Stimulated activated CD4-positive, alpha-beta T cell treated with anti-CD3 and anti-CD28 coated beads, Interleukin-12 subunit alpha, Interleukin-12 subunit beta, amount 100 ng/mL, for 4 hours (primary cell): ENCODE measurements around the gene HMGCS2.
"Not testable (repeated sequence)": the region's sequence is repeated elsewhere in the genome, so short reads cannot be mapped to it uniquely, and the experiment has no call there.

Experiments used
- DNase-seq: peaks from one replicate; pipeline ENCODE4 v3.0.0-alpha.2; 2020

The HMGCS2 gene

DNA sequence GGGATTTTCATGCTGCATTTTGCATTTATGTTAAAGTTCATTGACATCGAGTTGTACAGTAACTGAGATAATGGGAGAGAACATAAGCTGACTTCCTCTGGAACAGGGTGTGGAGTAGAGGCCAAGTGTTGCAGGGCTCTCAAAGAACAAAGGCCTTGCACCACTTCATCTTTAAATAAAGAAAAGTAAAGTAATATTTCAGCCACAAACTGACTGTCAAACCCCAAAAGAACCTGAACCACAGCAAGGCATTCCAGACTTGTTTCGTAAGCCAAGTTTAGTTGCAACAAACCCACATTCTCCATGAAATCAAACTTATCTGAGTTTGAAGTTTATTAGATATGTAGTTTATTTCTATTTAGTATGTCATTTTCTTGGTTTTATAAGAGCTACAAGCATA, 19.1 kb upstream of the HMGCS2 start:
- DNase-seq = no peak

DNA sequence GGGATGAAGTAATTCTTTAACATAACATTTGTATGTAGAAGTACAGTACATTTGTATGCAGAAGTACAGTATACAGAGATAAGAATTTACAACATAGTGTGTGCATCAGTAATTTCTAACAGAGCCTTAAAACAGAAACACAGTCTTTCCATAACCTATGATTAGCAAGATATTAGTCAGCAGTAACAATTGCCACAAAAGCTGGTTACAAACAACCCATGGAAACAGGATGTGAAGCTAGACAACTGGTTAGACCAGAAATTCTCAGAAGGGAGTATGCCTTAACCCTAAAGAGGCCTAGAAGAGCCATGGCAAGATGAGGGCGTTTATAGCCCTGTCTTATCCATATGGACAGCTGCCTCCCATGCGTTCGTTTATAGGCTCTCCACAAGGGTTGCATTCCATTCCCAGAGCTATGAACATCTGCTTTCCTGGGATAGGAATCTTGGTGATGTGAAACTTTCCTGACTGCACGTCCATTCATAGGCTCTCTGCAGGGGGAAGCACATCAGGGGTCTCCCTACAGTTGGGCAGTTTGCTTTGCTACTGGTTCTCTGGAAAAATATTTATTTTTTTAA, 17.9 kb upstream of the HMGCS2 start:
- DNase-seq = not testable (repeated sequence)

DNA sequence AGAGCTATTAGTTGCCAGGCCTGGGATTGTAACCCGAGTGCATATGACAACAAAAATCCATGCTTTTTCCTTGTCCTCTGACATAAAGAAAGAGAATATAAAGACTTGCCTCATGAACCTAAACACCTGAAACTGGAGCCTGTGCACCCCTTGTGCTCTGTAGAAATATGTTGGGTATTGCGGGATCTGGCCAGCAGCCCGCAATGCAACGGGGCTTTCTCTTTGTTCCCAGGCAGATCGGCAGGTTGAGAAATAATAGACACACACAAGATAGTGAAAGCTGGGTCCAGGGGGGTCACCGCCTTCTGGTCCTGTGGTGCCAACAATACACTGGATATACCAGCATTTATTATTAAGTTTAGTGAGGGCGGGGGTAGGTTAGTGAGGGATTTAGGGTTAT, 17.3 kb upstream of the HMGCS2 start:
- DNase-seq = not testable (repeated sequence)

DNA sequence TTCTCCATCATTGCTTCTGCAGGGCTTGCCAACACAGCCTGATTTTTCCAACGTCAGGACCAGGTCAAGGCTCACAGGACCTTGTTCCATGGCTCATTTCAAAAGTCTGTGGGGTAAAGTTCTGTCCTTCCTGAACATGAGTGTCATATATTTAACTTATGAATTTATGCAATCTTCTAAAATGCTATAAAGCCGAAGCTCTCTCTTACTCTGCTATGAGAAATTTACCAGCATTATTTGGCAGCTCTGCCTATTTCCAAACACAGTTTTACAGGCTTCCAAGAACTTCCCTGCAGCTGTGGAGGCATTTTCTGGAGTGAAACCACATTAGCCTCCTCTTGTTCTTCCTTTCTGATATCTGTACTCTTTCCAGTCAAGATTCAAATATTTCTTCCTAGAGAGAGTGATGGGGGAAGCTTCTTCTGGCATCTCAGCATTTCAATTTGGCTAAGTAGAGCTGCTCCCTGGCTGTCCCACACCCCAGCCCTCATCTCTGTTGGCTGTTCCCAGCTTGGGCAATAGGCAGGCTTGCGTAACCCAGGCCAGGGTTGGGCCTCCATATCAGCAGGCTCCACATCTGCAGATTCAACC, 15.6 kb upstream of the HMGCS2 start:
- DNase-seq = no peak

DNA sequence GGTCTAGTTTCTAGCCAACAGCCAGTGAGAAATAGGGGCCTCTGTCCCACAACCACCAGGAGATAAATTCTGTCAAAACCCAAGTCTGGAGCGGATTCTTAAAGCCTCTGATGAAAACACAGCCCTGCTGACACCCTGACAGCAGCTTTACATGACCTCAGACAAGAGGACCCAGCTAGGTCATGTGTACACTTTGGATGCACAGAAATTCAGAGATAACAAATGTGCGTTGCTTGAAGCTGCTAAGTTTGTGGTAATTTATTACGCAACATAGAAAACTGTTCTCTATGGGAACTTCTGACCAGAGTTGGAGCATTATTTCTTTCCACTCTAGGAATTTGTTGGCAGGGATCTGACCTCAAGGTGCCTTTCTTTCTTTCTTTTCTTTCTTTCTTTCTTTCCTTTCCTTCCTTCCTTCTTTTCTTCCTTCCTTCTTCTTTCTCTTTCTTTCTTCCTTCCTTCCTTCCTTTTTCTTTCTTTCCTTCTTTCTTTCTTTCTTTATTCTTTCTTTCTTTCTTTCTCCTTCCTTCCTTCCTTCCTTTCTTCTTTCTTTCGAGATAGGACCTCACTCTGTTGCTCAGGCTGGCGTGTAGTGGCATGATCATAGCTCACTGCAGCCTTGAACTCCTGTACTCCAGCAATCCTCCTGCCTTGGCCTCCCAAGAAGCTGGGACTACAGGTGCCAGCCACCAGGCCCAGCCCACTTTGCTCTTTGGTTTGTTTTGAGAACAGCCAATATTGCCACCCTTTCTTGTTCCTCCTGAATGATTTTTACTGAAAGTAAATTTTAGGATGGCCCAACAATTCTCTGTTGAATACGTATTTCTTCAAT, 14.9 kb upstream of the HMGCS2 start:
- DNase-seq = no peak

DNA sequence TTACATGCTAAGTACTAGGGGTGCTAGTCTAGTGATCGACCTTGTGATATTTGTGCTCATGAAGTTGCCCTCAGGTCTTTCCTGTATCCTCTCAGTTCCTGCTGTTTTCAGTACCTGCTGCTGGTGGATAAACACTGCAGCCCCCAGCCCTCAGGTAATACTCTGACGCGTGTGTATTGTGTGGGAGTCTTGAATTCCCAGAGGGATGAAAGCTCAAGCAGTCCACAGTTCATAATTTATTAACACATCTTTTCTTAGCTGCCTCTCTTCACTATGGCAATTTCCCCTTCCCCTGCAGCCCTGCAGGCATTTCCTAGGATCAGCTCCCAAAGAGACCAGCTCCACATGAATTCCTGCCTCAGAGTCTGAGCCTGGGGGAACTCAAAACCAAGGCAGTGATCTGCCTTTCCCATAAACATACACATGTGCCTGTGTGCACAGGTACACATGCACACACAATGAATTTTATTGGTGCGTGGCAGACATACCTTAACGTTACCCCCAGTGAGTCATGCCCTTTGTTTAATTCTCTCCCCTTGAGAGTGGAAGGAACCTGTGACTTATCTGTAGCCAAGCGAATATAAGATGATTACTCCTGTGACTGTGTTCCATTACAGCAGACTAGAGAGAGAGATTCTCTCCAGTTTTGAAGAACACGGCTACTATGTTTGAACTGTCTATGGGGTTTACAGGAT, 14.1 kb upstream of the HMGCS2 start:
- DNase-seq = no peak

DNA sequence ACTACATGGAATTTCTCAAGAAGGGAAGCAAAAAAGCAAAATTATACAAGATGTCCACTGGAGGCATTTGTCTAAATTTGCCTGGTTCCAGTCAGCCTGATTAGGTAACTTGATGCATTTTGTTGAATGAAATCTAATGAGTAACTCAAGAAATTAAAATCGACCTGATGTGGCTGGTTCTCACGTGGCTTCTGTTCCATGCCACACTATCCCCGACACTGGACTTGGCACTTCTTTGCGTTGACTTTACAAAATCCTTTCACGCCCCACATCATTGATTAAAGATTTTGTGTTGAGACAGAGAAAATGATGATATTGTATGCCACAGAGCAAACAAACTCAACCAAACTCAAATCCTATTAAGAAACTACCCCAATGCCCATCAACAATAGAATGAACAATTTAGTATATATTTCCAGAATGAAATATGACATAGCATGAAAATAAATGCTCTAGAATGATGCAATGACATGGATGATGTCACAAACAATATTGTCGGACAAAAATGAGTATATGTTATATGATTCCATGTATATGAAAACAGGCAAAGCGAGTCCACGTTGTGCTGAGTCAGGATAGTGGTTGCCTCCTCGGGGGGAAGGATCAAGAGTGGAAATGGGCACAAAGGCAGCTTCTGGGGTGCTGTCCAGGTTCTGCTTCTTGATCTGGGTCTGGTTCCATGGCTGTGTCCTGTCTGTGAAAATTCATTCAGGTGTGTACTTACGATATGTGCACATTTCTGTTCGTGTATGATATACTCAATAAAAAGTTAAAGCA, 12.9 kb upstream of the HMGCS2 start:
- DNase-seq = no peak

DNA sequence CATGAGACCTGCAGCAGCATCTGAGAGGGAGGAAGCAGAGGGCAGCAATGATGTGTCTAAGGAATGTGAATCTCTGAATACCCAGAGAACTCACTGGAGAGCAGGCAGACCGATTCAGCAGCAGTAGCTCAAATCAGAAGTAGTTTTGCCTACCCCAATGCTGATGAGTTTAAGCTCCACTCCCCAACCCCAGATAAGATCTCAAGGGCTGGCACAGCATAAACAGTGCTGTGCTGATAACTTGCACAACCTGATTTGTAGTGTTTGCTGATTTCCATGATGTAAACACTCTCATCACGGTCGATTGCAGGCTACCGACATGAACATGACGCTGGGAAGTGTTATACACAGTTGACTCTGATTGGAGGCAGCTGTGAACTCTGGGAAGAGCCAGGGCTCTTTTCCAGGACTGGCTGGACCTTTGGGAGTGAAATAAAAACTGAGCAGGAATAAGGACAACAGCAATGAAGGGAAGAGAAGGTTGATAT, 11.2 kb upstream of the HMGCS2 start:
- DNase-seq = no peak

DNA sequence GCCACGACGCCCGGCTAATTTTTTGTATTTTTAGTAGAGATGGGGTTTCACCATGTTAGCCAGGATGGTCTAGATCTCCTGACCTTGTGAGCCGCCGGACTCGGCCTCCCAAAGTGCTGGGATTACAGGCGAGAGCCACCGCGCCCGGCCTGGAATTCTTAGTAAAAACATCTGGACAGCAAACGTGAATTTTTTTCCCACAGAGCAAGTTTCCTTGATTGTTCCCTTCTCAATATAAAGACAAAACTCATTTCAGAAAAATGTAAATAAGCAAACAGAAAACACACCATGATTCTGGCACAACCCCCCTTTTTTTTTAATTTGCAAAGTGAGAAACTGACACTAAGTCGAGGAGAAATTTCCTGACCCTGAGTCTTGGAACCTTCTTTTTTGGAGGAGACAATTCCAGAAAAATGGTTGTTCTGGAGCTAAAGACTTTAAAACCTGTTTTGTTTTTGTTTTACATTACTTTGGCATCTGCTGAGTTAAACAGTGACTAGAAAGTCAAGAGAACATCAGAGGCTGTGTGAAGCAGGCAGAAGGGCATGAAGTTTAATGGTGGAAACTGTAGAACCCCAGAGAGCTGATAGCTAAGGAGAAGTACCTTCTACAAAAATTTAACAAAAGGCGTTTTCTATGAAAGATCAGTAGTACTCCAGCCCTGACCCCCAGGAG, 10.3 kb upstream of the HMGCS2 start:
- no peak for DNase-seq

DNA sequence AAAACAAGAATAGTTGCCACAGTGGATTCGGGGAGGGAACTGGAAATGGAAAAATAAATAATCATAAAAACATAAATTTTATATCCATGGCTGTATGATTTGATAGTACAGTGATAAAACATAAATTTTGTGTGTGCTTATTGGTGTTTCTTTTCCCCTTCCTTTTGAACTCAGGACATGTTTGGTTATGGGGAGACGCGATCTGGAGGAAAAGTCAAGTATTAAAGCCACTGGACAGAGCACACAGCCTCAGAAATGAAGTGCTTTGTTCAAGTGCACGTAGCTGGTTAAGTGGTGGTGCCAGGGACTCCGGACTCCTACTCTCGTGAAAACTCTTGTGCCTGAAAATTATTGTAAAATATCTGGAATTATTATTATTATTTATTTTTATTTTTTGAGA, 9.7 kb upstream of the HMGCS2 start:
- DNase-seq = no peak

DNA sequence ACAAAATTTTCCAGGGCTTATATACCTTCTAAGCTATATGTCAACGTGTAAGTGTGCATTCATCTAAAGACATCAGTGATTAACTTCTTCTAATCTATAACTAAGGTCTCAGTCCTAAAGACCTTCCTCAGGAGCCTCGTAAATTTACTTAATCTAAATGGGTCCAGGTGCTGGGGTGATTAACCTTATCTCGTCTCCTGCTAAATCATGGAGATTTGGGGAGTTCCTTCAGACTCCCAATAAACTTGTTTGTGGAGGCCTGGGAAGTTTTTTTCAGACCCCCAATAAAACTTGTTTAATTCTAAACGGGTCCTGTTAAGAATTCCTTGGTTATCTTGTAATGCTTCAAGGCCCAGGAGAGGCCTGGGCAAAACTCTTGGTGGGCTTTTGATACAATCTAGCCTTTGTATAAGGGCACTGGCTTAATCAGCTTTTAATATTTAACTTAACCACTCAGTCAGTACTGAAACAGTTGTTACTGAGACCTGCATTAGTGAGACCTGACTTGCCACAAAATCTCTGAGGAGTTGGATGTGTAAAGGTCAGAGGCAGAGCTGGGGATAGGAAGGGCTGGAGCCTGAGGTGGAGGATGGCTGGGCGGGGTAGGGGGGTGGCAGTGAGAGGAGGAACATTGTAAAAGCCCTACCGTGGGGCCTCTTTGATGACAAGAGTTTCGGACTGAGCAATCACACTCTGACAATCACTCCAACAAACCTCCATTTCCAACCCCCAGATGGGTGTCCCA, 6.2 kb upstream of the HMGCS2 start:
- DNase-seq = no peak

DNA sequence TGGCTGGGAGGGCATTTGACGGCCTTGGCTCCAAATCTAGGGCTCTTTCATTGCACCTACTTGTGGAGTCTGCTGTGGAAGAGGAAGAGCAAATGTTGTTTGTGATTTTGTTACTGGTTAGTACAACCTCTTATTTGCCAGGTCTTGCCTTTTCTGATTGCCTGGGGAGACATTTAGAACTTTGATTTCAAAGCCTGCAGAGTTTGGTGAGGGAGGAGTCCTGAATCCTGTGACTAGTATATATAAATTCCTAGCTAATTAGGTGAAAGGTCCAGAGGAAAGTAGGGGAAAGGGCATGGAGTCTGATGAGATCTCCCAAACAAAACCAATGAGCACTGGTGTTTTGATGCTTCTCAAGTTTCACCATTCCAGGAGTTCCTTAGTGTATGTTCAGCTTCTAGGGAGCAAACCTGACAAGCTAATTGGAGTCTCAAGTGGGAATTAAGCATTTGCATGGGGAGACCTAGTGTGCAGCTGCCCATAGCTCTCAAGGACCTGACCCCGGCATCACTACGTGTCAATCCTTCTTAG, 5.1 kb upstream of the HMGCS2 start:
- DNase-seq = no peak

DNA sequence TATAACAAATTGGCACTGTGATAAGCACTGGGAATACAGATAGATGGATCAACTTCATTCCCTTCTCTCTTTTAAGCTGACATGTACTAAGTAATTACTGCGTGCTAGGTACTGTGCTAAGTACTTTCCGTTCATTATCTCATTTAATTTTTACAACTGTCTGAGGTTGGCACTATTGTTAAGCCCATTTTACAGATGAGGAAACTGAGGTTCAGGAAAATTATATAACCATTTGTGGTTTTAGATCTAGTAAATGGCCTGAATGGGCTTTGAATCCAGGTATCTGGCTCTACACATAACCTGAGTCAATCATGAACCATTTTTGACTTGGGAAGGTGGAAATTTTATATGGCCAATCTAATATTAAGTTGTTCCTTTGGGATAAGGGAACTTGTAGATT, 3.6 kb upstream of the HMGCS2 start:
- DNase-seq = no peak

DNA sequence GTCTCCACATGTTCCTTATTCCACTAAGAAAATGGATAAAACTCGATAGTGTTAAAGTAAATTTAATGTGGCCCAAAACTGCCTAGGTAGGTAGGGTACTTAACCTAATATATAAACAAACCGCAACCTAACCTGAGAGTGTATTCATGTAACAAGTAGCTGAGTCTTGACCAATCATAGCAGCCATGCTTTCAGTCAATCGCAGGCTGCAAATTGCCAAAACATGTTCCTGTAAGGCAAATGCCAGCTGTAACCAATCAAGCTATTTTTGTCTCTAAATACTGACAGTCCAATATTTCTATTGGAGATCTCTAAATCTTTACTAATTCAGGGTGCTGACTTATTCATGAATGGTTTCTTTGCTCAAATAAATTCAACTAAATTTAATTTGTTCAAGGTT, 3.1 kb upstream of the HMGCS2 start:
- no peak for DNase-seq

DNA sequence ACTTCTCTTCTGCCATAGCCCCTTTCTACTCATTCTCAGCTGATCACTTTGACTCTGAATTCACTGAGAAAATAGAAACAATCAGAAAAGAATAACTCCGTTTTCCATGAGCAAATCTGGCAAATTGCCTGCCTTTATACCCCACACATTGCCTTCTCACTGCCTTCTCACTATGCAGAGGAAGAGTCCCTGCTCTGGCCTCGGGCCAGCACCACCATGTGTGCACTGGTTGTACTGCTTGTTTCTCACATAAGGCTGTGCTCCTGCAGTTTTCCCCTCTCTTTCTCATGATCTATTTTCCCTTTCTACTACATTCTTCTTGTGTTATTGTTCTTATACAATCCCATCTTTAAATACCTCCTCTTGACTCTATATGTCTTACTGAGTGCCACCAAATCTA, 2.3 kb upstream of the HMGCS2 start:
- DNase-seq = no peak

DNA sequence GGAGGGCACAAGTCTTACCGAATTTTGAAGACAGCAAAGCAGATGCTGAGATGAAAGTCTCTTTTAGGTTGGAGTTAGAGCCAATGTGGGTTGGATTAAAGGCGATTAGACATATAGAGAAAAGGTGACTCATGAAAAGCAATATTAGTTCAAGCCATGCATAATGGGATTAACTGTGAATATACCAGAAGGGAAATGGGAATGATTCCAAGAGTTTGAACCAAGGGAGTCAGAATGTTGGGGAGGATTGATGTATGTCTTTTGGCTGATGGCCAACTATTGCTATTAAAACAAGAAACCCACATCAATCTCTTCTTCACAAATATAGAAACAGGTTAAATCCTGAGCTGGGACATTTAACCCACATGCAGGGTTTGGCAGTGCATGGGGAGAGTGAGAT, 1.2 kb downstream of the HMGCS2 start:
- no peak for DNase-seq

DNA sequence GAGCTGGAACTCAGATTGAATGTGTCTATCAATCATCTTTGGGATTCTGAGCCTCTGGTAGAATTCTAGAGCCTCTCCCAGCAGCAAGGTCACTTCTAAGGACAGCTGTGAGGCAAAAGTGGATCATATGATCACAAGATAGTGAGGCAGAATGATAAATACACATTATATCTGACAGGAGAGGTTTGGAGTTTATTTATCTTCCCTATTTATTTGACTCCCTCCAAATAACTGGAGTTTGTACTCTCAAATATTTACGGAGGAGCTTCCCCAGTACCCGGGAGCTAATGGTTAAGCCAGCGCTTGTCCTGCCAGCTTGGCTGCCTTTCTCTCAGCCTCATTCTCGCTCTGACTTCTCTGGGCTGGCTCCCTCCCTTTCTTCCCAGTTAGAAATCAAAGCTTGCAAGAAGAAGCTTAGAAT, 2.3 kb downstream of the HMGCS2 start:
- DNase-seq = no peak

DNA sequence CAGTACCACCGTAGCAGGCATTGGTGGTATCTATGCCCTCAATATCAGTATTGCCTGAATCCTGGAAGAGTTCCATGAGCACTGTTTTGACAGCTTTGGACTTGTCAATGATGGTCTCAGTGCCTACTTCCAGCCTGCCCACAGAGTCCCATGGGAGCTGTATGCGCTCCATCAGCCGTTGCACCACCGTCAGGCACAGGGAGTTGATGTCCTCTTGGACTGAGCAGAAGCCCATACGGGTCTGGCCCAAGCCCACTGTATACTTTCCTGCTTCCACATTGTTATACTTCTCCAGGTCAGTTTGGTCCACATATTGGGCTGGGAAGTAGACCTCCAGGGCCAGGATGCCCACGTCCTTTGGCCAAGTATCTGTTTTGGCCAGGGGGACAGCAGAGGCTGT, 4.5 kb downstream of the HMGCS2 start:
- no peak for DNase-seq

DNA sequence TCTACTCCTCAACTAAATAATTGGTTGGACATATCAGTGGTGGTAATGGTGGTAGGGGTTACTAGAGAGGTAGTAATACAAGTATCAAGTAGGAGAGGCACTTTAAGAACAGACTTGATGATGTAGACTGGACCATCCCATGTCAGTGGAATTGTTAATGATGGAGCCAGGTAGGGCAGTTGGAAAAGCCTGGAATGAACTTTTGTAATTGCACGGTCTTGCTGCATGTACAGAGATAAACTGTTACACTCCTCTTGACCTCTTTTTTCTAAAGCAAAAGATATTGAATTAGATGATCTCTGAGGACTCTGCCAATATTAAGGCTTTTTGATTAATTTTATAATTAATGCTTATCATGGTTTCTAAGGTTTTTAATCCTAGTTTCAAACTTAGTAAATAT, 5.8 kb downstream of the HMGCS2 start:
- no peak for DNase-seq

DNA sequence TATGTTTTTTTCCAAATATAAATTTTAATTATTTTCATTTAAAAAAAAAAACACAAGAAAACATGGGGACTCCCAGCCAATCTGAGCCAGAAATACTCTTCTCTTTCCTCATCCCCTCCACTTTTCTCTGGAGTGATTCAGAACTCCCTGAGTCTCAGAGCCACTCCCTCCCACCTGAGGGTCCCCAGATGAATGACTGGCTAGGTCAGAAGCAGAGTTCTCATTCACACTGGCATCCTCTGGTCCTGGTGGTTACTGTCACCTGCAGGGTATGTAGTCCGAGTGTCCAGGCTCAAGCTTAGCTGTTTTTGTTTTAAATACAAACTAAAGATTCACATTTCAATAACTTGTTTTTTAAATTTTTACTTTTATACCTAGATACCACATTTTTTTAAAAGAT, 6.3 kb downstream of the HMGCS2 start:
- no peak for DNase-seq

DNA sequence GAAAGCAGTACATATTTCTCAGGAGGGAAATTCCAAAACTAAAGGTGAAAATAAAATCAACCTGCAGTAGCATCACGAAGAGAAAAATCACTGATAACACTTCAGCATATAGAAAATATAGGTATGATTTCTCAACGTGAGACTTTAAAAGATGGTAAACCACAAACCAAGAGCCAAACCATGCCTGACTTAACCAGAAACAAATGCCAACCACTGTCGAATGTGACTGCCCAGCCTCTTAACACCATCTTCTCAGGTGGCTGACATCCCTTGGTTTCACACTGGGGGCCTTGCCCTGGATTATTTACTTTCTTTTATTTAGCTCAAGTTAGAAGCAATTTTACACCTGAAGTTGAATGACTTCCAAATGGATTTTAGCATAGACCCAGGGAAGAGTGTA, 10.1 kb downstream of the HMGCS2 start:
- DNase-seq = no peak
